ENCODE measurements around the gene ICE2. TPM values are rescaled to one million over a fixed set of nuclear protein-coding genes. Genes with fewer than 3 reads are reported as not detected.

ICE2 gene
- total RNA-seq, 1 donor from 2014 or later: 26.5 TPM

- Mint-ChIP-seq H3K27ac (ENCODE audit: unreplicated experiment) (no peak overlapping the region), H3K27me3 (ENCODE audit: low read depth, unreplicated experiment) (no peaks in the 10 kb centered on the region), H3K36me3 (ENCODE audit: low read depth, unreplicated experiment) (no peaks in the 10 kb centered on the region), H3K4me3 (ENCODE audit: unreplicated experiment) (no peak overlapping the region), H3K9me3 (ENCODE audit: unreplicated experiment) (no peaks in the 10 kb centered on the region), H3K4me1 (ENCODE audit: low read depth, unreplicated experiment) (no peaks in the 10 kb centered on the region)
- no peak overlapping the region for H3K9ac ChIP-seq (ENCODE audit: low read length)
- no peaks in the 10 kb centered on the region for H3K79me2 ChIP-seq (ENCODE audit: insufficient read depth, low read length)
- no peaks in the 10 kb centered on the region for H3K4me1 ChIP-seq (ENCODE audit: insufficient read depth, low read length)
- H3K4me2 ChIP-seq (ENCODE audit: low read length): no peak overlapping the region
- H3K27me3 ChIP-seq (ENCODE audit: insufficient read depth, low read length): no peaks in the 10 kb centered on the region
- TF ChIP-seq EZH2 (IDR thresholded peaks at IDR 0.05; ENCODE audit: insufficient read depth, low read length) (no peak), CTCF (IDR thresholded peaks at IDR 0.05; ENCODE audit: insufficient read depth, low read depth, low read length) (no peak)
- FAIRE-seq (no peak), DNase-seq (ENCODE audit: low read depth) (no peak)
- no peak overlapping the region for H3K27ac ChIP-seq (ENCODE audit: low read depth, low read length)
- no peak overlapping the region for H3K4me3 ChIP-seq (ENCODE audit: insufficient read depth, low read depth, low read length)
- H2AFZ ChIP-seq (ENCODE audit: low read depth, low read length): no peak overlapping the region
- no peaks in the 10 kb centered on the region for H3K36me3 ChIP-seq (ENCODE audit: insufficient read depth, low read length)
- H4K20me1 ChIP-seq (ENCODE audit: insufficient read depth, low read length): no peaks in the 10 kb centered on the region
- no peaks in the 10 kb centered on the region for H3K9me3 ChIP-seq (ENCODE audit: insufficient read depth, low read depth, low read length)
Observed at GRCh38 chr15:60493166-60493565, 14.2 kb upstream of the ICE2 start.

- no peaks in the 10 kb centered on the region for H3K27me3 ChIP-seq (ENCODE audit: insufficient read depth, low read length)
- DNase-seq (ENCODE audit: low read depth) (no peak), FAIRE-seq (no peak)
- H3K4me2 ChIP-seq (ENCODE audit: low read length): no peak overlapping the region
- H3K4me1 ChIP-seq (ENCODE audit: insufficient read depth, low read length): no peaks in the 10 kb centered on the region
- H3K27me3 Mint-ChIP-seq (ENCODE audit: low read depth, unreplicated experiment): no peaks in the 10 kb centered on the region
- no peaks in the 10 kb centered on the region for H3K9me3 ChIP-seq (ENCODE audit: insufficient read depth, low read depth, low read length)
- H3K4me3 ChIP-seq (ENCODE audit: insufficient read depth, low read depth, low read length): no peak overlapping the region
- H3K9me3 Mint-ChIP-seq (ENCODE audit: unreplicated experiment): no peaks in the 10 kb centered on the region
- no peak overlapping the region for H3K9ac ChIP-seq (ENCODE audit: low read length)
- TF ChIP-seq CTCF (IDR thresholded peaks at IDR 0.05; ENCODE audit: insufficient read depth, low read depth, low read length): no peak
- no peak for TF ChIP-seq EZH2 (IDR thresholded peaks at IDR 0.05; ENCODE audit: insufficient read depth, low read length)
- no peaks in the 10 kb centered on the region for H4K20me1 ChIP-seq (ENCODE audit: insufficient read depth, low read length)
- no peaks in the 10 kb centered on the region for H3K4me1 Mint-ChIP-seq (ENCODE audit: low read depth, unreplicated experiment)
- no peak overlapping the region for H3K27ac ChIP-seq (ENCODE audit: low read depth, low read length)
- no peak overlapping the region for H3K27ac Mint-ChIP-seq (ENCODE audit: unreplicated experiment)
- no peaks in the 10 kb centered on the region for H3K36me3 ChIP-seq (ENCODE audit: insufficient read depth, low read length)
- H3K79me2 ChIP-seq (ENCODE audit: insufficient read depth, low read length): no peaks in the 10 kb centered on the region
- no peak overlapping the region for H2AFZ ChIP-seq (ENCODE audit: low read depth, low read length)
- H3K36me3 Mint-ChIP-seq (ENCODE audit: low read depth, unreplicated experiment): no peaks in the 10 kb centered on the region
- no peak overlapping the region for H3K4me3 Mint-ChIP-seq (ENCODE audit: unreplicated experiment)
Observed at GRCh38 chr15:60486742-60487141, 7.8 kb upstream of the ICE2 start.

GRCh38 chr15:60485365-60486055, 6.6 kb upstream of the ICE2 start:
- Histone ChIP-seq H3K27ac (ENCODE audit: low read depth, low read length) (no peak overlapping the region), H4K20me1 (ENCODE audit: insufficient read depth, low read length) (no peaks in the 10 kb centered on the region), H3K4me2 (ENCODE audit: low read length) (no peak overlapping the region), H3K36me3 (ENCODE audit: insufficient read depth, low read length) (no peaks in the 10 kb centered on the region), H3K9me3 (ENCODE audit: insufficient read depth, low read depth, low read length) (no peaks in the 10 kb centered on the region), H3K9ac (ENCODE audit: low read length) (no peak overlapping the region), H3K4me1 (ENCODE audit: insufficient read depth, low read length) (no peaks in the 10 kb centered on the region), H3K27me3 (ENCODE audit: insufficient read depth, low read length) (no peaks in the 10 kb centered on the region), H3K4me3 (ENCODE audit: insufficient read depth, low read depth, low read length) (no peak overlapping the region), H2AFZ (ENCODE audit: low read depth, low read length) (no peak overlapping the region), H3K79me2 (ENCODE audit: insufficient read depth, low read length) (no peaks in the 10 kb centered on the region)
- Mint-ChIP-seq H3K4me1 (ENCODE audit: low read depth, unreplicated experiment) (no peaks in the 10 kb centered on the region), H3K27ac (ENCODE audit: unreplicated experiment) (no peak overlapping the region), H3K27me3 (ENCODE audit: low read depth, unreplicated experiment) (no peaks in the 10 kb centered on the region), H3K36me3 (ENCODE audit: low read depth, unreplicated experiment) (no peaks in the 10 kb centered on the region), H3K4me3 (ENCODE audit: unreplicated experiment) (no peak overlapping the region), H3K9me3 (ENCODE audit: unreplicated experiment) (no peaks in the 10 kb centered on the region)
- no peak for DNase-seq (ENCODE audit: low read depth)
- no peak for TF ChIP-seq EZH2 (IDR thresholded peaks at IDR 0.05; ENCODE audit: insufficient read depth, low read length)
- no peak for TF ChIP-seq CTCF (IDR thresholded peaks at IDR 0.05; ENCODE audit: insufficient read depth, low read depth, low read length)
- FAIRE-seq: no peak

Data from astrocyte (in vitro differentiated cells and primary cell).